Vagina (tissue), 2 donors: Measurements from ENCODE around the gene CPNE8. TPM values are rescaled to one million over a fixed set of nuclear protein-coding genes. Genes with fewer than 3 reads are reported as not detected.
"Not testable (repeated sequence)": the region's sequence is repeated elsewhere in the genome, so short reads cannot be mapped to it uniquely, and the experiment has no call there.

ENCODE experiments used
- DNase-seq, 2 donors: peaks; one replicate each; pipeline ENCODE4 v3.0.0-alpha.2; 2017; ENCODE audit errors: extremely low spot score in 2 of 2
- H3K27ac ChIP-seq: fragments of 200-600 bp; sonication (generic); one replicate; pipeline ENCODE4 v1.5.1; 2019
- H3K27me3 ChIP-seq: fragments of 200-600 bp; sonication (generic); one replicate; pipeline ENCODE4 v1.5.1; 2019
- H3K36me3 ChIP-seq, 2 donors: fragments of 200-600 bp; sonication (generic); one replicate each; pipeline ENCODE4 v1.5.1; 2017 to 2019
- H3K4me1 ChIP-seq: fragments of 200-600 bp; sonication (generic); one replicate; pipeline ENCODE4 v1.5.1; 2019
- H3K4me3 ChIP-seq, 2 donors: fragments of 200-600 bp; sonication (generic); 1 replicate in 1 of 2; 2 replicates in 1 of 2; pipeline ENCODE4 v1.5.1; 2016 to 2019
- H3K9me3 ChIP-seq: fragments of 200-600 bp; sonication (generic); one replicate; pipeline ENCODE4 v1.5.1; 2019
- CTCF ChIP-seq, 3 experiments: fragments of 450-650 bp in 2 of 3; fragments of 200-600 bp in 1 of 3; sonication (generic) in 1 of 3; IDR thresholded peaks; one replicate each; pipeline ENCODE4 v1.5.1; 2017 to 2019; ENCODE audit warnings: antibody characterized with exemption in 3 of 3, mild to moderate bottlenecking in 2 of 3, moderate library complexity in 2 of 3
- POLR2A ChIP-seq, 2 donors: fragments of 450-650 bp; IDR thresholded peaks; one replicate each; pipeline ENCODE4 v1.6.1; 2017; ENCODE audit warnings: antibody characterized with exemption in 2 of 2, mild to moderate bottlenecking in 2 of 2, moderate library complexity in 2 of 2
- POLR2AphosphoS5 ChIP-seq, 2 donors: sonication (generic); formaldehyde crosslinking; IDR thresholded peaks; one replicate each; pipeline ENCODE4 v1.9.0; 2017; ENCODE audit warnings: antibody characterized with exemption in 2 of 2, mild to moderate bottlenecking in 2 of 2, low read depth in 1 of 2; ENCODE audit not compliant: insufficient read depth in 1 of 2
- intact Hi-C: fragments of 100-400 bp; cut with DNase I; formaldehyde crosslinking; loops from one replicate; pipeline ENCODE4 v1.15.1; 2023
- total RNA-seq: library from RNA; depleted of rRNA; stranded (reverse); fragments of >200 nt; gene quantifications from one replicate; pipeline ENCODE4 v1.2.3, GENCODE V29; 2016

Gene CPNE8
- total RNA-seq, 1 donor from 2014 or later = 15.0 TPM

DNA sequence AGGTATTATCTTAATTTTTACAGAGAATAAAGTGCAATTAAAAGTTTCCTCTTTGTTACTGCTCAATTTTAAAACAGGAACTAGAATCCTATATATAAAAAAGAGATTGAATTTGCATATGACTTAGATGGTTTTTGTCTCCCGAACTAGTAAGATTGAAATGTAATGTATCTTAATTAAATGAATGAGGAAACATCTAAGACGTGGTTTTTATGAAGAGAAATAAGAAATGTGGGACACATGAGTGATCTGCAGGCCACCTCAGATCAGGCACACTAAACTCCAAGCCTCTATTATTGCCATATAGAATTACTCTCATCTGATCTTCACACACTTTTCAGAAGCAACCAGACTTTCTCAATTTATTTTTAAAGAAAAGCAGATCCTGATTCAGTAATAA is 158.6 kb downstream of the CPNE8 start:
- H3K27me3 ChIP-seq = no peaks in the 10 kb centered on the region
- no peak for DNase-seq
- TF ChIP-seq POLR2A (IDR thresholded peaks at IDR 0.05) (no peak), CTCF (IDR thresholded peaks at IDR 0.05) (no peak), POLR2AphosphoS5 (IDR thresholded peaks at IDR 0.05; ENCODE audit: insufficient read depth in 1 of 2, low read depth in 1 of 2) (no peak)
- H3K36me3 ChIP-seq = no peaks in the 10 kb centered on the region
- intact Hi-C loops = no loop called here
- H3K27ac ChIP-seq = no peak overlapping the region
- H3K4me1 ChIP-seq = no peaks in the 10 kb centered on the region
- H3K4me3 ChIP-seq = no peak overlapping the region
- H3K9me3 ChIP-seq = no peaks in the 10 kb centered on the region

GRCh38 chr12:38745601-38746000 is 159.8 kb downstream of the CPNE8 start:
- H3K4me3 ChIP-seq = no peak overlapping the region
- no peak overlapping the region for H3K27ac ChIP-seq
- no peaks in the 10 kb centered on the region for H3K27me3 ChIP-seq
- H3K36me3 ChIP-seq = no peaks in the 10 kb centered on the region
- TF ChIP-seq CTCF (IDR thresholded peaks at IDR 0.05) (no peak), POLR2A (IDR thresholded peaks at IDR 0.05) (no peak), POLR2AphosphoS5 (IDR thresholded peaks at IDR 0.05; ENCODE audit: insufficient read depth in 1 of 2, low read depth in 1 of 2) (no peak)
- no peaks in the 10 kb centered on the region for H3K9me3 ChIP-seq
- no peak for DNase-seq
- intact Hi-C loops = no loop called here
- no peaks in the 10 kb centered on the region for H3K4me1 ChIP-seq

GRCh38 chr12:38744041-38744440 is 161.3 kb downstream of the CPNE8 start:
- H3K4me1 ChIP-seq = no peaks in the 10 kb centered on the region
- intact Hi-C loops = no loop called here
- H3K27ac ChIP-seq = no peak overlapping the region

DNA sequence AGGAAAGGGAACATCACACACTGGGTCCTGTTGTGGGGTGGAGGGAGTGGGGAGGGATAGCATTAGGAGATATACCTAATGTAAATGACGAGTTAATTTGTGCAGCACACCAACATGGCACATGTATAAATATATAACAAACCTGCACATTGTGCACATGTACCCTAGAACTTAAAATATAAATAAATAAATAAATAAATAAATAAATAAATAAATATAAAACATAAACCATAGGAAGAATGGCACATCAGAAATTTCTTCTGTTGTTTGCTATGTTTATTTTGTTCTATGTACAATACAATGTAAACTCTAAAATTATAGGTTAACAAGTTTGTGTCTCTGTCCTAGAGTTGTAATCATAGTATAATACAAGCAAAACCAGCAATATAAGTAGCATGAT is 162.9 kb downstream of the CPNE8 start:
- H3K9me3 ChIP-seq, H3K36me3 ChIP-seq, H3K27ac ChIP-seq, intact Hi-C loops, H3K4me1 ChIP-seq, H3K27me3 ChIP-seq, DNase-seq, H3K4me3 ChIP-seq: not testable (repeated sequence)

More at GRCh38 chr12:38744041-38744440, 161.3 kb downstream of the CPNE8 start:
- no peak for DNase-seq
- Histone ChIP-seq H3K9me3 (no peaks in the 10 kb centered on the region), H3K27me3 (no peaks in the 10 kb centered on the region), H3K36me3 (no peaks in the 10 kb centered on the region), H3K4me3 (no peak overlapping the region)
- TF ChIP-seq CTCF (IDR thresholded peaks at IDR 0.05) = no peak
- TF ChIP-seq POLR2AphosphoS5 (IDR thresholded peaks at IDR 0.05; ENCODE audit: insufficient read depth in 1 of 2, low read depth in 1 of 2) = no peak
- TF ChIP-seq POLR2A (IDR thresholded peaks at IDR 0.05) = no peak

- no peak overlapping the region for H3K27ac ChIP-seq
- intact Hi-C loops = no loop called here
- H3K27me3 ChIP-seq = no peaks in the 10 kb centered on the region
- TF ChIP-seq CTCF (IDR thresholded peaks at IDR 0.05) (no peak), POLR2A (IDR thresholded peaks at IDR 0.05) (no peak), POLR2AphosphoS5 (IDR thresholded peaks at IDR 0.05; ENCODE audit: insufficient read depth in 1 of 2, low read depth in 1 of 2) (no peak)
- no peak overlapping the region for H3K4me3 ChIP-seq
- H3K4me1 ChIP-seq = no peaks in the 10 kb centered on the region
- H3K9me3 ChIP-seq = no peaks in the 10 kb centered on the region
- H3K36me3 ChIP-seq = no peaks in the 10 kb centered on the region
- no peak for DNase-seq
These were observed 168.6 kb downstream of the CPNE8 start for GRCh38 chr12:38736821-38737220.

- Histone ChIP-seq H3K4me3 (no peak overlapping the region), H3K27me3 (no peaks in the 10 kb centered on the region), H3K4me1 (no peaks in the 10 kb centered on the region), H3K36me3 (no peaks in the 10 kb centered on the region), H3K9me3 (no peaks in the 10 kb centered on the region), H3K27ac (no peak overlapping the region)
- intact Hi-C loops = no loop called here
- DNase-seq = no peak
- no peak for TF ChIP-seq POLR2AphosphoS5 (IDR thresholded peaks at IDR 0.05; ENCODE audit: insufficient read depth in 1 of 2, low read depth in 1 of 2)
- no peak for TF ChIP-seq CTCF (IDR thresholded peaks at IDR 0.05)
- TF ChIP-seq POLR2A (IDR thresholded peaks at IDR 0.05) = no peak
These were observed 172.6 kb downstream of the CPNE8 start for GRCh38 chr12:38732761-38733160.
